Neural cell (in vitro differentiated cells): ENCODE measurements around the gene LRIG1. TPM values are rescaled to one million over a fixed set of nuclear protein-coding genes. Genes with fewer than 3 reads are reported as not detected.

Experiments
- H2AFZ ChIP-seq: fragments of 200-600, 300-800 bp; sonication (generic), shearing (Covaris generic); 2 replicates; pipeline ENCODE4 v1.6.0; 2014; ENCODE audit warnings: low read depth, mild to moderate bottlenecking, antibody characterized with exemption, low read length, moderate library complexity
- H3F3A ChIP-seq: fragments of 200-600 bp; shearing (Covaris generic); 2 replicates; pipeline ENCODE4 v1.6.1; 2016; ENCODE audit warnings: mild to moderate bottlenecking, moderate library complexity, mixed read lengths, antibody characterized with exemption, low read length; ENCODE audit not compliant: insufficient read depth, poor library complexity, severe bottlenecking
- H3K27ac ChIP-seq: fragments of 200-600, 300-800 bp; sonication (generic), shearing (Covaris generic); 2 replicates; pipeline ENCODE4 v1.5.1; 2014; ENCODE audit warnings: mild to moderate bottlenecking, low read length, moderate library complexity
- H3K27me3 ChIP-seq: fragments of 300-800, 200-600 bp; sonication (generic), shearing (Covaris generic); 2 replicates; pipeline ENCODE4 v1.6.0; 2014; ENCODE audit warnings: mild to moderate bottlenecking, low read depth, low read length, moderate library complexity; ENCODE audit not compliant: insufficient read depth
- H3K36me3 ChIP-seq: fragments of 300-800, 200-600 bp; sonication (generic), shearing (Covaris generic); 2 replicates; pipeline ENCODE4 v1.5.1; 2014; ENCODE audit warnings: mild to moderate bottlenecking, antibody characterized with exemption, low read length, moderate library complexity; ENCODE audit not compliant: insufficient read depth
- H3K4me2 ChIP-seq: fragments of 300-800, 200-600 bp; sonication (generic), shearing (Covaris generic); 2 replicates; pipeline ENCODE4 v1.6.0; 2014; ENCODE audit warnings: mild to moderate bottlenecking, low read length
- H3K4me3 ChIP-seq: fragments of 300-800, 200-600 bp; sonication (generic), shearing (Covaris generic); 2 replicates; pipeline ENCODE4 v1.5.1; 2014; ENCODE audit warnings: mild to moderate bottlenecking, low read length, moderate library complexity
- H3K79me2 ChIP-seq: fragments of 200-600 bp; shearing (Covaris generic); replicated peaks from 2 replicates; pipeline ENCODE4 v1.6.0; 2014; ENCODE audit warnings: mild to moderate bottlenecking, low read length, moderate library complexity; ENCODE audit not compliant: insufficient read depth
- H3K9ac ChIP-seq: fragments of 300-800, 200-600 bp; sonication (generic), shearing (Covaris generic); 2 replicates; pipeline ENCODE4 v1.6.1; 2016; ENCODE audit warnings: mild to moderate bottlenecking, low read length, mixed read lengths
- H3K9me2 ChIP-seq: fragments of 200-600 bp; shearing (Covaris generic); 2 replicates; pipeline ENCODE4 v1.6.1; 2016; ENCODE audit warnings: mild to moderate bottlenecking, low read length, mixed read lengths; ENCODE audit not compliant: insufficient read depth
- H3K9me3 ChIP-seq: fragments of 200-600, 300-800 bp; sonication (generic), shearing (Covaris generic); 2 replicates; pipeline ENCODE4 v1.6.1; 2016; ENCODE audit warnings: mild to moderate bottlenecking, mixed run types, low read length, moderate library complexity, mixed read lengths
- H4K20me1 ChIP-seq: fragments of 200-600 bp; shearing (Covaris generic); 2 replicates; pipeline ENCODE4 v1.6.1; 2016; ENCODE audit warnings: mild to moderate bottlenecking, mixed run types; ENCODE audit not compliant: insufficient read depth
- EP300 ChIP-seq: fragments of 450-650 bp; conservative IDR thresholded peaks from 2 replicates; pipeline ENCODE4 v1.6.1; 2014; ENCODE audit warnings: antibody characterized with exemption, mild to moderate bottlenecking, moderate library complexity; ENCODE audit not compliant: poor library complexity, severe bottlenecking
- EZH2 ChIP-seq: fragments of 200-600, 300-800 bp; shearing (Covaris generic), sonication (generic); IDR thresholded peaks from 2 replicates; pipeline ENCODE4 v1.6.1; 2014; ENCODE audit warnings: antibody characterized with exemption, low read length, borderline replicate concordance, mild to moderate bottlenecking; ENCODE audit not compliant: insufficient read depth, poor library complexity, severe bottlenecking
- MXI1 ChIP-seq: fragments of 450-650 bp; conservative IDR thresholded peaks from 2 replicates; pipeline ENCODE4 v1.6.1; 2014; ENCODE audit warnings: antibody characterized with exemption, mild to moderate bottlenecking; ENCODE audit not compliant: poor library complexity, severe bottlenecking
- POLR2AphosphoS5 ChIP-seq: IDR thresholded peaks from 2 replicates; pipeline ENCODE4 v1.6.1; 2012
- RAD21 ChIP-seq: fragments of 450-650 bp; conservative IDR thresholded peaks from 2 replicates; pipeline ENCODE4 v1.6.1; 2014; ENCODE audit warnings: antibody characterized with exemption, mild to moderate bottlenecking, moderate library complexity
- REST ChIP-seq: IDR thresholded peaks from 2 replicates; pipeline ENCODE4 v1.6.1; 2012; ENCODE audit warnings: borderline replicate concordance
- SMC3 ChIP-seq: fragments of 450-650 bp; conservative IDR thresholded peaks from 2 replicates; pipeline ENCODE4 v1.6.1; 2014; ENCODE audit warnings: antibody characterized with exemption, mild to moderate bottlenecking, moderate library complexity; ENCODE audit not compliant: poor library complexity
- TAF1 ChIP-seq: IDR thresholded peaks from 2 replicates; pipeline ENCODE4 v1.6.1; 2012; ENCODE audit warnings: low read depth
- polyA plus RNA-seq: library from polyadenylated mRNA; depleted of rRNA; stranded (reverse); fragments of >200 nt; gene quantifications from 2 replicates; pipeline ENCODE4 v1.2.3, GENCODE V29; 2014
- TF ChIP-seq, protein P1 (sequence below): fragments of 450-650 bp; IDR thresholded peaks from 2 replicates; pipeline ENCODE4 v1.5.1; 2014; ENCODE audit warnings: antibody characterized with exemption, mild to moderate bottlenecking, moderate library complexity; ENCODE audit not compliant: poor library complexity, severe bottlenecking

LRIG1 gene
- polyA plus RNA-seq, 1 donor from 2014 or later = 7.1 TPM

GRCh38 chr3:66438046-66438445 is 62.8 kb downstream of the LRIG1 start:
- Histone ChIP-seq H3K9ac (no peak overlapping the region), H3K27ac (no peak overlapping the region), H3K27me3 (no peaks in the 10 kb centered on the region), H3K9me2 (no peaks in the 10 kb centered on the region), H3K4me3 (no peak overlapping the region), H3K9me3 (no peaks in the 10 kb centered on the region), H3K4me2 (no peak overlapping the region), H3F3A (no peaks in the 10 kb centered on the region), H2AFZ (no peak overlapping the region), H3K79me2 (peaks cover 4% of the 10 kb centered on the region), H4K20me1 (no peaks in the 10 kb centered on the region), H3K36me3 (no peaks in the 10 kb centered on the region)
- TF ChIP-seq MXI1 (no peak), SMC3 (no peak), EZH2 (no peak), EP300 (no peak), POLR2AphosphoS5 (no peak), RAD21 (no peak), TAF1 (no peak), REST (no peak)
- TF ChIP-seq, protein P1, sequence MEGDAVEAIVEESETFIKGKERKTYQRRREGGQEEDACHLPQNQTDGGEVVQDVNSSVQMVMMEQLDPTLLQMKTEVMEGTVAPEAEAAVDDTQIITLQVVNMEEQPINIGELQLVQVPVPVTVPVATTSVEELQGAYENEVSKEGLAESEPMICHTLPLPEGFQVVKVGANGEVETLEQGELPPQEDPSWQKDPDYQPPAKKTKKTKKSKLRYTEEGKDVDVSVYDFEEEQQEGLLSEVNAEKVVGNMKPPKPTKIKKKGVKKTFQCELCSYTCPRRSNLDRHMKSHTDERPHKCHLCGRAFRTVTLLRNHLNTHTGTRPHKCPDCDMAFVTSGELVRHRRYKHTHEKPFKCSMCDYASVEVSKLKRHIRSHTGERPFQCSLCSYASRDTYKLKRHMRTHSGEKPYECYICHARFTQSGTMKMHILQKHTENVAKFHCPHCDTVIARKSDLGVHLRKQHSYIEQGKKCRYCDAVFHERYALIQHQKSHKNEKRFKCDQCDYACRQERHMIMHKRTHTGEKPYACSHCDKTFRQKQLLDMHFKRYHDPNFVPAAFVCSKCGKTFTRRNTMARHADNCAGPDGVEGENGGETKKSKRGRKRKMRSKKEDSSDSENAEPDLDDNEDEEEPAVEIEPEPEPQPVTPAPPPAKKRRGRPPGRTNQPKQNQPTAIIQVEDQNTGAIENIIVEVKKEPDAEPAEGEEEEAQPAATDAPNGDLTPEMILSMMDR = no peak

- H2AFZ ChIP-seq = no peak overlapping the region
- no peaks in the 10 kb centered on the region for H3K27me3 ChIP-seq
- no peaks in the 10 kb centered on the region for H3F3A ChIP-seq
- H3K9ac ChIP-seq = no peak overlapping the region
- H3K36me3 ChIP-seq = no peaks in the 10 kb centered on the region
- no peak overlapping the region for H3K27ac ChIP-seq
- H4K20me1 ChIP-seq = no peaks in the 10 kb centered on the region
- peaks cover 4% of the 10 kb centered on the region for H3K79me2 ChIP-seq
- no peak overlapping the region for H3K4me2 ChIP-seq
- TF ChIP-seq POLR2AphosphoS5 = no peak
- no peak for TF ChIP-seq REST
- H3K9me3 ChIP-seq = no peaks in the 10 kb centered on the region
- H3K4me3 ChIP-seq = no peak overlapping the region
- no peaks in the 10 kb centered on the region for H3K9me2 ChIP-seq
Observed at GRCh38 chr3:66437341-66437929, 63.4 kb downstream of the LRIG1 start.
